Right lobe of liver (tissue), 6 donors: Measurements from ENCODE around the gene SCGB1C2. TPM values are rescaled to one million over a fixed set of nuclear protein-coding genes. Genes with fewer than 3 reads are reported as not detected.

Experiments used
- ATAC-seq, 4 donors: fragments of 200-7000 bp; cut with Tn5 transposase; one replicate each; pipeline ENCODE4 v1.9.1; 2020; ENCODE audit warnings: mild to moderate bottlenecking in 4 of 4, moderate library complexity in 4 of 4
- DNase-seq, 3 donors: peaks; one replicate each; pipeline ENCODE4 v3.0.0-alpha.2; 2020
- H3K27ac ChIP-seq, 3 donors: fragments of 200-600 bp; one replicate each; pipeline ENCODE4 v1.8.0; 2022
- H3K27me3 ChIP-seq, 2 donors: fragments of 200-600 bp; one replicate each; pipeline ENCODE4 v1.8.0; 2022
- H3K36me3 ChIP-seq, 4 donors: fragments of 200-600 bp; sonication (generic) in 1 of 4; one replicate each; pipeline versions ENCODE4 v1.5.1 to v1.8.0; 2017 to 2022; ENCODE audit warnings: control low read depth in 1 of 4
- H3K4me1 ChIP-seq, 4 donors: fragments of 200-600 bp; sonication (generic) in 1 of 4; one replicate each; pipeline versions ENCODE4 v1.5.1 to v1.8.0; 2017 to 2022; ENCODE audit warnings: control low read depth in 1 of 4
- H3K4me3 ChIP-seq, 3 donors: fragments of 200-600 bp; one replicate each; pipeline ENCODE4 v1.8.0; 2022
- H3K9me3 ChIP-seq, 4 donors: fragments of 200-600 bp; sonication (generic) in 1 of 4; one replicate each; pipeline versions ENCODE4 v1.5.1 to v1.8.0; 2017 to 2022; ENCODE audit warnings: control low read depth in 1 of 4
- CTCF ChIP-seq, 4 donors: fragments of 200-600 bp in 3 of 4; fragments of 450-650 bp in 1 of 4; IDR thresholded peaks; one replicate each; pipeline versions ENCODE4 v1.5.1 to v1.8.0; 2016 to 2022; ENCODE audit warnings: antibody characterized with exemption in 4 of 4, mild to moderate bottlenecking in 2 of 4
- POLR2A ChIP-seq: fragments of 450-650 bp; IDR thresholded peaks from one replicate; pipeline ENCODE4 v1.6.1; 2017; ENCODE audit warnings: antibody characterized with exemption, mild to moderate bottlenecking
- WGBS: methylation state at CpG from one replicate; pipeline ENCODE4 v1.1.6; 2018; ENCODE audit warnings: low coverage, low lambda C conversion rate; ENCODE audit not compliant: insufficient coverage; ENCODE audit errors: missing lambda C conversion rate; 5-methylcytosine and 5-hydroxymethylcytosine counted together
- intact Hi-C, 2 donors: fragments of 100-400 bp; cut with DNase I; formaldehyde crosslinking; loops; one replicate each; pipeline versions ENCODE4 v1.11.2 to v1.14.1; 2022
- total RNA-seq, 6 experiments: library from RNA; depleted of rRNA in 2 of 6; stranded (reverse); fragments of >200 nt in 2 of 6; fragmentation: NEBNext Ultra II Directional in 3 of 6; extraction: Animal tissue kit (Norgen Biotek cat#: 25700) in 3 of 6; gene quantifications; one replicate each; pipeline versions ENCODE4 v1.1.0 to v1.2.4, GENCODE V29; 2016 to 2023
- donor health status: DM: no; HTN: yes; CAD: no.
- donor health status: DM: no; HTN: no; CAD: no.
- donor health status: DM: no; HTN: no; CAD: no.
- donor health status: DM: no; HTN: yes; CAD: no.
- donor health status: DM: no; HTN: yes; CAD: no.

The SCGB1C2 gene
- total RNA-seq, 6 experiments from 2014 or later: not detected

- TF ChIP-seq POLR2A (no peak), CTCF (IDR thresholded peaks at IDR 0.05) (peak in 1 of 4 donors; percentile 21)
- Histone ChIP-seq H3K27ac (no peak within 1 kb of the TSS), H3K9me3 (no peaks in the 10 kb centered on the region), H3K36me3 (no peaks in the 10 kb centered on the region), H3K27me3 (no peaks in the 10 kb centered on the region), H3K4me3 (peak within 1 kb of the TSS; percentile 16 to 42 (median 27)), H3K4me1 (peaks cover 0 to 21% (median 3%) of the 10 kb centered on the region in 4 donors)
- ATAC-seq (peak; percentile 76 to 84 (median 80)), DNase-seq (peak; percentile 68 to 76 (median 72))
- WGBS: no CpG with 5 or more reads among the region's 120 CpGs
- intact Hi-C loops: no loop called here
These were observed 44.1 kb downstream of the SCGB1C2 start, which contains the start of gene DOC2B for GRCh38 chr17:181245-182049. TSS of gene DOC2B (minus strand) at chr17:181650. CDS start at chr17:181479, 171 bp downstream.

- Histone ChIP-seq H3K4me1 (peaks cover 0 to 21% (median 3%) of the 10 kb centered on the region in 4 donors), H3K9me3 (no peaks in the 10 kb centered on the region), H3K4me3 (no peak overlapping the region), H3K27ac (no peak overlapping the region), H3K36me3 (no peaks in the 10 kb centered on the region), H3K27me3 (no peaks in the 10 kb centered on the region)
- peak; percentile 63 to 74 (median 73) for DNase-seq
- peak; percentile 84 to 89 (median 85) for ATAC-seq
- 13% methylated on average over 3 of the region's 18 CpGs for WGBS
- intact Hi-C loops: no loop called here
- TF ChIP-seq POLR2A: peak; percentile 24
- no peak for TF ChIP-seq CTCF (IDR thresholded peaks at IDR 0.05)
These were observed 44.8 kb downstream of the SCGB1C2 start for GRCh38 chr17:182050-182751.

GRCh38 chr17:183021-183420, 45.7 kb downstream of the SCGB1C2 start:
- Histone ChIP-seq H3K27me3 (no peaks in the 10 kb centered on the region), H3K4me1 (peaks cover 0 to 21% (median 3%) of the 10 kb centered on the region in 4 donors), H3K36me3 (no peaks in the 10 kb centered on the region), H3K27ac (no peak overlapping the region), H3K4me3 (no peak overlapping the region), H3K9me3 (no peaks in the 10 kb centered on the region)
- no CpG with 5 or more reads among the region's 8 CpGs for WGBS
- DNase-seq: no peak
- intact Hi-C loops: no loop called here
- TF ChIP-seq POLR2A (no peak), CTCF (IDR thresholded peaks at IDR 0.05) (no peak)
- no peak for ATAC-seq

GRCh38 chr17:185445-186138, 48.2 kb downstream of the SCGB1C2 start:
- ATAC-seq (no peak), DNase-seq (no peak)
- no peaks in the 10 kb centered on the region for H3K27me3 ChIP-seq
- TF ChIP-seq CTCF (IDR thresholded peaks at IDR 0.05) (no peak), POLR2A (no peak)
- peaks cover 0 to 13% (median 3%) of the 10 kb centered on the region in 4 donors for H3K4me1 ChIP-seq
- H3K4me3 ChIP-seq: no peak overlapping the region
- no peak overlapping the region for H3K27ac ChIP-seq
- H3K9me3 ChIP-seq: no peaks in the 10 kb centered on the region
- intact Hi-C loops: no loop called here
- no peaks in the 10 kb centered on the region for H3K36me3 ChIP-seq
- WGBS: 69% methylated on average over 6 of the region's 14 CpGs
